Measurements from ENCODE around the gene ZRANB3.
"Not testable (repeated sequence)": the region's sequence is repeated elsewhere in the genome, so short reads cannot be mapped to it uniquely, and the experiment has no call there.

Gene ZRANB3

DNA sequence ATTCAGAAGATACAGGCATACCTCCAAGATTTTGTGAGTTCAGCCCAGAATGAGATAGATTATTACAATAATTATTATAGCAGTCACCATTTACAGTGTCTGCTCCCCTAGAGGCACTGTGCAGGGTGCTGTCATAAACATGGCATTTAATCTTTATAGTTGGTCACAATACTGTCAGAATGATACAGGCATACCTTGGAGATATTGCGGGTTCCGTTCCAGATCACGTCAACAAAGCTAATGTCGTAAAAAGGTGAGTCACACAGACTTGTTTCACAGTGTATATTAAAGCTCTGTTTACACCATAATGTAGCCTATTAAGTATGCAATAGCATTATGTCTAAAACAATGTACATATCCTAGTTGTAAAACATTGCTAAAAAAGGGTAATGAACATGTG is 45.6 kb downstream of the ZRANB3 start:
- no peak for DNase-seq

DNA sequence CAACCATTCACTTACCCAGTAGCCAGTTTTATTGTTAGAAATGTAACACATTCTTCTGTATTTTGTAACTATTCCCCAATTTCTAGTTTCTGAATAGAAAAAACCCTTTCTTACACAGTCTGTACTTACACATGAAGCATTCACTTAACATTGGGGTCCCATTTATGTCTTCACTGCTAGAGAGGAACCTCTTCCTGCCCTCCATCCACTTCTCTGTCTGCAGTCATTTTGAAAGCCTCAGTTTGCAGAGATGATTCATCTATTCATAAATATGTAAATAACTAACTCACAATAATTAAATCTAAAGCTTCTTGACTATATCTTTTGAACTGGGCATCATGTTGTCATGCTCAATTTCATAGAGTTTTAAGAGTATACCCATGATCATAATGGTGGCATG is 55.9 kb downstream of the ZRANB3 start:
- DNase-seq: no peak

DNA sequence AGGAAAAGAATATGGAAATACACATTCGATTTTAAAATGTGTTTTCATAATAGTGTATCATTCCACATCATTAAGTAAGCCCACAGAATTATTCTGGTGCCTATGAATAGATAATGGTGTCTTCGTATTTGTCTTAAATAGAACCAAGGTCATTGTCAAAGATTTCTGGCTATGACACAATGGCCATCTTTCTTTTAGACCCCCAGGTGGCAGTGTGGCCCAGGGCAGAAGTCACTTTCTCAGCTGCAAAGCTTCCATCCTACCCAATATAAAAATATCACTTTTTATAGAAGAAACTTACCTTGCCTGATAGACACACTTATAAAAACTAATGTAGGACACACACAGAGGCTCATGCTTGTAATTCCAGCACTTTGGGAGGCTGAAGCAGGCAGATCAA is 57.5 kb downstream of the ZRANB3 start:
- DNase-seq: no peak

DNA sequence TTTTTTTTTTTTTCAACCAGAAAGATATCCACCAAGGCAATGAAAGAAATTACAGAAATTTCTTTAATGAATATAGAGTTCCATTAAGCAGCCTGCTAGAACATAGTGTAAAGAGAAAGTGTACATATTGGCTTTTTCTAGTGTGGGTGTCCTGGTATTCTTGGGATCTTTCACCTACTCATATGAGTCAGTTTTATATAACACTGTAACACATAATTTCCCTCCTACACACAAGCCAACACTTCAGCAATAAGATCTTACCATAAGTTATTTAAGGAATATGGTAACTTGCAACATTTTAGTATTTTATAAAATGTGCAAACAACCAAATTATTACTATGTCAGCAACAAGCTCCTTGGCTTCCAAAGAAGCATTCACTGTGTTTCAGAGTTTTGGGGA is 59.9 kb downstream of the ZRANB3 start:
- no peak for DNase-seq

DNA sequence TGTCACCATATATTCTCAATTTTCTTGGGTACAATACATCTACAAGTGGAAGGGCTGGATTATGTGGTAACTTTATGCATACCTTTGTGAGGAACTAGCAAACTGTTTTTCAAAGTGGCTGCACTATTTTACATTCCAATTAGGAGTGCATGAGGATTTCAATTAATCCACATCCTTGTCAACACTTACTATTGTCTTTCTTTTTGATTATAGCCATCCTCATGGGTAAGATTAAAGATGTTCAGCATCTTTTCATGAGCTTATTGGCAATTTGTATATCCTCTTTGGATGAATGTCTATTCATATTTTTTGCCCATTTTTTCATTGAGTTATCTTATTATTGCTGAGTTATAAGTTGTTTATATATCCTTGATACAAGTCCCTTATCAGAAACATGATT is 73.7 kb downstream of the ZRANB3 start:
- DNase-seq: no peak

DNA sequence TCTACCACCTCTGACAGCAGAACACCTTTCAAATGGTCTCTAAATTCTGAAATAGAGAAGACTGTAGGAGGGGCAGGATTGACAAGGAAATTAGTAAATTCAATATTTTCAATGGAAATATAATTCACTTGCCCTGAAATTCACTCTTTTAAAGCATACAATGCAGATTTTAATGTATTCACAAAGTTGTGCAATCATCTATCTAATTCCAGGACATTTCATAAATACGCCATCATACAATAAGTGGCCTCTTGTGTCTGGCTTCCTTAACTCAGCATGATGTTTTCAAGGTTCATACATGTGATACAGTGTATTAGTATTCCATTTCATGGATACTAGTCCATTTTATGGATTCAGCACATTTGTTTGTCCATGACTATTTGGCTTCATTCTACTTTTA is 74.2 kb downstream of the ZRANB3 start:
- DNase-seq: no peak

DNA sequence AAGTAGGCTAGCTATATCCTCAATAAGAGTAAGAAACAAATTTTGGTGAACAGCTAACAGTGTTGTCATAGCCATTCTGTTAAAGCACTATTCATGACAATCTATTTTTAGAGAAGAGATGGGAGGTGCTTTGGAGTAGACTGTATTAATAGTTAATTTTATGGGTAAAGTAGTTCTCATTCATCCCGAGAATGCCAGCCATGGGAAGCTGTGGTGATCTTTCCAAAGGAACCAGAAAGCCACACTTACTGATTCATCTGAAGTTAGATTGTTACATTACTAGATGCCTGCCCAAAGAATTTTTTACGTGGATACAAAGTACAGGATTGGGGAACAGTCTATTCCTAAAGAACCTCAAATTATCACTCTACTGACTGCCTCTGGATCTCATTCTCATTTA is 74.6 kb downstream of the ZRANB3 start:
- DNase-seq: no peak

DNA sequence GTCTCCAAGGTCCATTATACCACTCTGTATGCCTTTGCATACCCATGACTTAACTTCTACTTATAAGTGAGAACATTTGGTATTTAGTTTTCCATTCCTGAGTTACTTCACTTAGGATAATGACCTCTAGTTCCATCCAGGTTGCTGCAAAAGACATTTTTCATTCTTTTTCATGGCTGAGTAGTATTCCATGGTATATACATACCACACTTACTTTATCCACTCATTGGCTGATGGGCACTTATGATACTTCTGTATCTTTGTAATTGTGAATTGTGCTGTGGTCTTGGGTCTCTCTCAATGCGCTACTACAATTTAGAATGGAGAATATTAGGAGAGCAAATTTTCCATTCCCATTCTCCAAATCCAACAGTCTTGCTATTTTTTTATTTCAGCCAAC is 76.4 kb downstream of the ZRANB3 start:
- DNase-seq: no peak

DNA sequence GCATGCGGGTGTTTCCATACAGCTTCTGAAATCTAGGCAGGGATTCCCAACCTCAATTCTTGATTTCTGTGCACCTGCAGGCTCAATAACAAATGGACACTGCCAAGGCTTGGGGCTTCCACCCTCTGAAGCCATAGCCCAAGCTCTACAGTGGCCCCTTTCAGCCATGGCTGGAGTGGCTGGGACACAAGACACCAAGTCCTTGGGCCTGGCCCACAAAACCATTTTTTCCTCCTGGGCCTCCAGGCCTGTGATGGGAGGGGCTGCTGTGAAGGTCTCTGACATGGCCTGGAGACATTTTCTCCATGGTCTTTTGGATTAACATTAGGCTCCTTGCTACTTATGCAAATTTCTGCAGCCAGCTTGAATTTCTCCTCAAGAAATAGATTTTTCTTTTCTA is 78.0 kb downstream of the ZRANB3 start:
- not testable (repeated sequence) for DNase-seq

DNA sequence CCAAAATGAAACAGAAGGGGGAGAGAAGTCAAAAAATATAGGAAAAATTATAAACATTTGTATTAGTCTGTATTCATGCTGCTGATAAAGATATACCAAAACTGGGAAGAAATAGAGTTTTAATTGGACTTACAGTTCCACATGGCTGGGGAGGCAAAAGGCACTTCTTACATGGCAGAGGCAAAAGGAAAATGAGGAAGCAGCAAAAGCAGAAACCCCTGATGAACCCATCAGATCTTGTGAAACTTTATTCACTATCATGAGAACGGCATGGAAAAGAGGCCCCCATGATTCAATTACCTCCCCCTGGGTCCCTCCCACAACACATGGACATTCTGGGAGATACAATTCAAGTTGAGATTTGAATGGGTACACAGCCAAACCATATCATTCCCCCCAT is 79.1 kb downstream of the ZRANB3 start:
- no peak for DNase-seq

DNA sequence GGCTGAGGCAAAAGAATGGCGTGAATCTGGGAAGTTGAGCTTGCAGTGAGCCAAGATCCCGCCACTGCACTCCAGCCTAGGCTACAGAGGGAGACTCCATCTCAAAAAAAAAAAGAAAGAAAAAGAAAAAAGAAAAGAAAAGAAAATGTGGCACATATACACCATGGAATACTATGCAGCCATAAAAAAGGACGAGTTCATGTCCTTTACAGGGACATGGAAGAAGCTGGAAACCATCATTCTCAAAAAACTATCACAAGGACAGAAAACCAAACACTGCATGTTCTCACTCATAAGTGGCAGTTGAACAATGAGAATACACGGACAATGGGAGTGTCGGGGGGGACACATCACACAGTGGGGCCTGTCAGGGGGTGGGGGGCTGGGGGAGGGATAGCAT is 88.0 kb downstream of the ZRANB3 start:
- DNase-seq: not testable (repeated sequence)

DNA sequence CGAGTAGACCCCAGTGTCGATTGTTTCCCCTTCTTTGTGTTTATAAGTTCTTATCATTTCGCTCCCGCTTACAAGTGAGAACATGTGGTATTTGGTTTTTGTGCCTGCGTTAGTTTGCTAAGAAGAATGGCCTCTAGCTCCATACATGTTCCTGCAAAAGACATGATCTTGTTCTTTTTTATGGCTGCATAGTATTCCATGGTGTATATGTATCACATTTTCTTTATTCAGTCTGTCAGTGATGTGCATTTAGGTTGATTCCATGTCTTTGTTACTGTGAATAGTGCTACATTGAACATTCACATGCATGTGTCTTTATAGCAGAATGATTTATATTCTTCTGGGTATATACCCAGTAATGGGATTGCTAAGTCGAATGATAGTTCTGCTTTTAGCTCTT is 95.9 kb downstream of the ZRANB3 start:
- DNase-seq: not testable (repeated sequence)

DNA sequence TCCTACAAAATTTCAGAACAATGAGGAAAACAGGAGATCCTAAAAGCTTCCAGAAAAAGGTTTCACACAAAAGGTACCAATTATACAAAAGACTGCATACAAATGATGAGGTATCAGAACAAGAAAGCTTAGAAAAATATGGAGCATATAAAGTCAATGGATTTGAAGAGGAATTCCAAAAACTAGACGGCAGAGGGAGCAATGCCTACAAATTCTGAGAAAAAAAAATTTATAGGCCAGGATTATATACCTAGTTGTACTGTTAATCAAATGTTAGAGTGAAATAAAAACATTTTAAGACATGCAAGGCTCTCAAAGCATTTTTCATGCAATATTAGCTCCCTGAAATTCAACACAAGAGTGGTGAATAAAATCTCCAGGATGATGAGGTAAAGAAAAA is 106.2 kb downstream of the ZRANB3 start:
- no peak for DNase-seq

DNA sequence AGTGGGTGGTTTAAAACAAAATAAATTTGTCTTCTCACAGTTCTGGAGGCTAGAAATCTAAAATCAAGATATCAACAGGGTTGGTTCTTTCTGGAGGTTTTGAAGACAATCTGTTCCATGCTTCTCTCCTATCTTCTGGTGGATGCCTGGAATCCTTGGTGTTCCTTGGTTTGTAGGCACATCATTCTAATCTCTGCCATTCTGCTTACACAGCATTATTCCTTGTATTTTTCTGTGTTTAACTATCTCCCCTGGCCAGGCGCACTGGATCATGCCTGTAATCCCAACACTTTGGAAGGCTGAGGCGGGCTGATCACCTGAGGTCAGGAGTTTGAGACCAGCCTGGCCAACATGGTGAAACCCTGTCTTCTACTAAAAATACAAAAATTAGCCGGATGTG is 108.1 kb downstream of the ZRANB3 start:
- no peak for DNase-seq

DNA sequence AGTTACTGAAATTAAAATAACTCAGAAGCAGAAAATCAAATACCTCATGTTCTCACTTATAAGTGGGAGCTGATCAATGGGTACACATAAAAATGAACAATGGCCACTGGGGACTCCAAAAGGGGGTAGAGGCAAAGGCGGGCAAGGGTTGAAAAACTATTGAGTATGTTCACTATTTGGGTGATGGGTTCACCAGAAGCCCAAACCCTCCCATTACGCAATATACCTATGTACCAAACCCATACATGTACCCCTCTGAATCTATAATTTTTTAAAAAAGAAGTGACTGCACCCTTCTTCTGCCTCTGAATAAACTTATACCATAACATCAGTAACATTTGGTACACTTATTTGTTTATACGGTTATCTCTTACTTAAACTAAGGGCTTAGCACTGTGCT is 119.4 kb downstream of the ZRANB3 start:
- DNase-seq: no peak

DNA sequence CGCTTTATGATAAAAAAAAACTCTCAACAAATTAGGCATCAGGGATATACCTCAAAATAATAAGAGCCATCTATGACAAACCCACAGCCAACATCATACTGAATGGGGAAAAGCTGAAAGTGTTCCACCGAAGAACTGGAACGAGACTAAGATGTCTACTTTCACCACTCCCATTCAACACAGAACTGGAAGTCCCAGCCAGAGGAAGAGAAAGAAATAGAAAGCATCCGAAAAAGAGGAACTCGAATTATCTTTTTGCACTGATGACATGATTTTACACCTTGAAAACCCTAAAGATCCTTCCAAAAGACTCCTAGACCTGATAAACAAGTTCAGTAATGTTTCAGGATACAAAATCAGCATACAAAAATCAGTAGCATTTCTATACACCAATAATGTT is 121.6 kb downstream of the ZRANB3 start:
- DNase-seq: no peak

DNA sequence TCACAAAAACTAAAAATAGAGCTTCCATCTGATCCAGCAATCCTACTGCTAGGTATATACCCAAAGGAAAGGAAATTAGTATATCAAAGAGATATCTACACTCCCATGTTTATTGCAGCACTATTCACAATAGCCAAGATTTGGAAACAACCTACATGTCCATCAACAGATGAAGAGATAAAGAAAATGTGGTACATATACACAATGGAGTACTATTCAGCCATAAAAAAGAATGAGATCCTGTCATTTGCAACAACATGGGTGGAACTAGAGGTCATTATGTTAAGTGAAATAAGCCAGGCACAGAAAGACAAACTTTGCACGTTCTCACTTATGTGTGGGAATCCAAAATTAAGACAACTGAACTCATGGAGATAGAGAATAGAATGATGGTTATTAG is 134.8 kb downstream of the ZRANB3 start:
- not testable (repeated sequence) for DNase-seq

DNA sequence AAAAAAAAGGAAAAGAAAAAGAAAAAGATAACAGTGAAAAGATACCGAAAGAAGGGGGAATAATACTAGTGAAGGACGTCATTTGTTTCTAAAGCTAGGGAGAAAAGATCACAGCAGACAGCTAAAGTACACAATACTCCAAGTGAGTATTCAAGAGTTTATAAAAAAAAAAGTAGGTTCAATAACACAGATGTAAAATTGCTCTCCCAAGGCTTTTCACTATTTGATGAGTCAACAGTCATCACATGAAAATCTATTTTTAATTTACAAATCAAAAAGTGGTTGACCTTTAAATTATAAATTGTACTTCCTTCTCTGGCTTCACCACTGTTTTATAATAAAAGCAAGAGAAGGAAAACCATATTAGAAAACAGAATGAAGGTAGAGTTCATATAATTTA is 144.0 kb downstream of the ZRANB3 start:
- no peak for DNase-seq

DNA sequence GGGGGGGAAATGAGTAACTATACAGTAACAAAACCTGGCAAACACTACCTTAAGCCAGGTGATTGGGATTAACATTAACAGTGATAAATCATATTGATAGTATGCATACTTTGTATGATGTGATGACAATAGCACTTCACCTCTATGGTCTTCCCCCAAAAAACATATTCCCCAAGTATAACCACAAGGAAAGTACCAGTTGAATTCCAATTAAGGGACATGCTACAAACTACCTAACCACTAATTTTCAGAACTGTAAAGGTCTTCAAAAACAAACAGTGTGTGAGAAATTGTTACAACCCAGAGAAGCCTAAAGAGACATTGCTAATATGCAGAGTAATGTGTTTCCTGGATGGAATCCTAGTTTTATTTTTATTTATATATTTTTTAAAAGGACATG is 152.4 kb downstream of the ZRANB3 start:
- no peak for DNase-seq

DNA sequence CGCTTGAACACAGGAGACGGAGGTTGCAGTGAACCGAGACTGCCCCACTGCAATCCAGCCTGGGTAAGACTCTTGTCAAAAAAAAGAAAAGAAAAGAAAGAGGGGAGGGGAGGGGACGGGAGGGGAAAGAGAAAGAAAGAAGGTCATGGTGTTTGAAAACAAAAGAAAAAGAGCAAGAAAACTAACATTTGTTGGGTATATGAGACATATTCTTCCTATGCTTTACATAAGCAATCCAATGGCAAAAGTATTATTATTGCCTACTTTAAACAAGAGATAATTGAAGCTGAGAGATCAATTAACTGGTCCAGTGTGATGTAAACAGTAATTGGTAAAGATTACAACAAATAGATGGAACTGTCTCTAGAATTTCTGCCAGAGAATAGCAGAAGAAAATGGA is 157.3 kb downstream of the ZRANB3 start:
- no peak for DNase-seq

DNA sequence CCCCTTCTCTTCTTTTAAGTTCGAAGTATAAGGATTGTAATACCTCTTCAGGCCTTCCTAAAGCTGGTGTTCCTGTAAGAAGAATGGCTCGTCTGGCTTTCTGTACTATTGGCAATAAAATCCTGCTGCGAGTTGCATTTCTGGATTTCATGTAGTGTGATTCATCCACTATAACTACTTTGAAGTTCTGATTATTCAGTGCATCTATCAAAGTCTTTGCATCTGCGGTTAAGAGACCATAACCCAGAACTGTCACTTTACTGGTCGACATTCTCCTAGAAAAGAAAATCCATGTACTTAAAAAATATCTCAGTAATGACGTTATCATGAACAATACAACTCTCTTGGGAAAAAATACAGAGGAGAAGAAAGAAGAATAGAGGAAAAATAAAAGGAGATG is 181.1 kb downstream of the ZRANB3 start:
- no peak for DNase-seq

DNA sequence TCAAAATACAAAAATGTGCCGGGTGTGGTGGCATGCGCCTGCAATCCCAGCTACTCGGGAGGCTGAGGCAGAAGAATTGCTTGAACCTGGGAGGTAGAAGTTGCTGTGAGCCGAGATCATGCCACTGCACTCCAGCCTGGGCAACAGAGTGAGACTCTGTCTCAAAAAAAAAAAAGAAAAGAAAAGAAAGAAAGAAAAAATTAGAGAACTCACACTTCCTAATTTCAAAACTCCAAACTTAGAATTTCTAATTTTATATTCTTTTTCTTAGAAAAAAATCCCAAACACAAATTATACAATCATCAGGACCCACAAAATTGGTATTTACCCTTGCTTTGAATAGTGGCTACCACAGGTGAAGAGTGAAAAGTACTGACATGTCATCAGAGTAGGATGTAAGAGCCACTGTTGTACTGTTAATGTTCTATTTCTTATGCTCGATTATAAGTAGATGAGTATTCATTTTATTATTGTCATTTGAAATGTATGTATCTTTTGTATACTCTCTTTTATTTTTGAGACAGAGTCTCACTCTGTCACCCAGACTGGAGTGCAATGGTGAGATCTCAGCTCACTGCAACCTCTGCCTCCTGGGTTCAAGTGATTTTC is 182.8 kb downstream of the ZRANB3 start:
- DNase-seq: not testable (repeated sequence)

DNA sequence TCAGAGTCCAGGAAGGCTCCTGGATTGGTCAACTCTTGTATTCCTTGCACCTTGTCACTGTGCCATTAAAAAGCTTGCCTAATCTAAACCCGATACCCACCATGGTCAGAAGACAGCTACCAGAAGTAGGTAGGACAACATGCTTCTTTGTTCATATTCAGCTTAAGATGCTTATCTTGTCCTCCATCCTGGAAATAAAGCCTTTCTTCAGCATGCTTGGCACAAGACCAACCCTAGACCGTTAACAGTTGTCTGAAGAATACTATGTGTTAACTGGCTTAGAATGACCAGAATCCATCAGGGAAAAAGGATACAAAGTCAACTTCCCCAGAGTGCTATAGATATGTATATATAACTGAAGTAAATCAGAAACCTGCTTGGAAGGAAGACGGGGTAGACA is 193.9 kb downstream of the ZRANB3 start:
- no peak for DNase-seq

DNA sequence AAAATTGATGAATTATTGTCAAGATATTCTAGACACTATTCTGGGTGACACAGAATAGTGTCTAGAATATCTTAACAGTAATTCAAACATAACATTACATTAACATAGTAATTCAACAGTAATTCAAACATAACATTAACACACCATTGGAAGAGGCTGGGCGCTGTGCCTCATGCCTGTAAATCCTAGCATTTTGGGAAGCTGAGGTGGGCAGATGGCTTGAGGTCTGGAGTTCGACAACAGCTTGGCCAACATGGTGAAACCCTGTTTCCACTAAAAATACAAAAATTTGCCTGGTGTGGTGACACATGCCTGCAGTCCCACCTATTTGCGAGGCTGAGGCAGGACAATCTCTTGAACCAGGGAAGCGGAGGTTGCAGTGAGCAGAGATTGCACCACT is 195.8 kb downstream of the ZRANB3 start:
- DNase-seq: no peak

DNA sequence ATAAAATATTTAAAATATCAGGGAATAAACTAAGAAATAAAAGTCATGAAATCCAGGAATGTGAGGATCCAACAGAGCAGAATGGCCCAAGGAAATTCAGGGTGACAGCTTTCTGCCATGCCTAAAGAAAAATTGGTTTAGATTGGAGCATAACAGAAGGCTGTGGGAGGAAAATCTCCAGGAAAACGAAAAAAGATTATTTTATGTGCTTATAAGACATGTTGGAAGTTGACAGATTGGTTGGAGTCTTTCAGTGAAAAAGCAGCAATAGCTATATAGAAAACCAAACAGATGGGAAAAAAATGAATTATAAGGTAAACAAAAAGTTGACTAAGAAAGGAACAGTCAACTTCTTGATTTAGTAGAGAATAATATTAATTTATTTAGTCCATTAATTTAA is 203.9 kb downstream of the ZRANB3 start:
- DNase-seq: no peak

Data from NCI-H1092 (cell line).